HG02678 (cell line): ENCODE data around the gene SPEG.

Experiments used
- ATAC-seq: cut with Tn5 transposase; IDR thresholded peaks from one replicate; pipeline ENCODE4 v1.9.1; 2021; ENCODE audit warnings: mild to moderate bottlenecking, moderate library complexity; ENCODE audit not compliant: unreplicated experiment

Gene SPEG

DNA sequence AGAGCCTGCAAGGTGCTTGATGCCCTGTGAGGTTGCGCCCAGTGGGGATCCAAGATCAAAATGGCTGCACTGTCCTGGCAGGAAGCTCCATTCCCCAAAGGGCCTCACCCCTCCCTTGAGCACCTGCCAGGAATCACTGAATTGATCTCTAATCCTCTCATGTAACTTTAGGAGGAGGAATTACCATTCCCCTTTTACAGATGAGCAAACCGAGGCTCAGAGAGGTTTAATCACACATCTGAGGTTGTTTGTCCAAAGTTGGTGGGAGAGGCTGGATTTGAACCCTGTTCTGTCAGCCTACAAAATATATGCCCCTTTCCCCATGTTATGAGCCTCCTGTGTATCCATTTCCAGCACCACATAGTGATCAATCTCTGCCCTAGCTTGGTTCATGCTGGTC, 90.2 kb downstream of the SPEG start:
- ATAC-seq: no peak

GRCh38 chr2:219525533-219526232, 91.0 kb downstream of the SPEG start:
- no peak for ATAC-seq

DNA sequence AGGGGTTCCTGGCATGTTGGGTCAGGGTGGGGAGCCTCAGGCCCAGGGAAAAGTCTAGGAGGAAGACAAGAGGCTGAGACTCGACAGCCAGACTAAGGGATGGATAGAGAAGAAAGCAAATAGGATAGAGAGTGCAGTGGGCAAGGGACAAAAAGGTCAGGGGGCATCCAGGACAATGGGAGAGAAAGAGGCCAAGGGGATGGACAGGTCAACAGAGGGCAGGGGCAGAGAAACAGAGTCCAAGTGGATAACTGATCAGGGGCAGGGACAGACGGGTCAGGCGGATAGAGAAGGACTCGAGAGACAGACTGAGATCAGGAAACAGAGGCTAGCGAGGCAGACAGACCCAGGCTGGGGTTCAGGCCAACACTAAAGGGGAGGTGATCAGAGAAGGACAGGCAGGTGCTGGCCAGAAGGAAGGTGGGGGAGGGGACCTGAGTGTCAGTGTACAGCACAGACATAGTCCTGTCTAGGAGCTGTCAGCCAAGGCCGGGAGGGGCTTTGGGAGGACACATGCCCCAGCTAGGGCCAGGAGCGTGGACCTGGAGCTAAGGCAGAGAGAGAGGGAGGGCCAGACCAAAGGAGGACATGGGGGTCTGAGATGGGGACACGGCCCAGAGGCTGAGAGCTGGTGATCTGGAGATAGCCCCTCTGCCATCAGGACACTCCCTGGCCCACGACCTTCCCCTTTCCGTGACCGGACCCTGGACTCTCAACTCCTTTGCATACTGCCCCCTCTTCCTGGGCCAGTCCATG, 91.9 kb downstream of the SPEG start:
- ATAC-seq: no peak

DNA sequence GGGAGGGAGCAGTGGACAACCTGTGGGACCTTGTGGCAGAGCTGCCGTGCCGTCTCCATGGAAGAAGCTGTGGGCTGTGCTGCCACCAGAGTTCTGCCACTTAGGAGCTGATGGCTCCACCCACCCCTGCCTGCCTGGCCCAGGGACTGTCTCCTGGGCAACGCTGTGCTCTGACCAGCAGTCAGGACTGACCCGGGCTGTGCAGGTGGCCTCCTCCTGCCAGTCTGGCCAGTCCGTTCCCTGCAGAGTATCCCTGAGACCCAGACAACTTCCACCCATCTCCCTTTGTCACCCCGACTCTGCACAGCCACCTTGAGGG, 92.4 kb downstream of the SPEG start:
- no peak for ATAC-seq

DNA sequence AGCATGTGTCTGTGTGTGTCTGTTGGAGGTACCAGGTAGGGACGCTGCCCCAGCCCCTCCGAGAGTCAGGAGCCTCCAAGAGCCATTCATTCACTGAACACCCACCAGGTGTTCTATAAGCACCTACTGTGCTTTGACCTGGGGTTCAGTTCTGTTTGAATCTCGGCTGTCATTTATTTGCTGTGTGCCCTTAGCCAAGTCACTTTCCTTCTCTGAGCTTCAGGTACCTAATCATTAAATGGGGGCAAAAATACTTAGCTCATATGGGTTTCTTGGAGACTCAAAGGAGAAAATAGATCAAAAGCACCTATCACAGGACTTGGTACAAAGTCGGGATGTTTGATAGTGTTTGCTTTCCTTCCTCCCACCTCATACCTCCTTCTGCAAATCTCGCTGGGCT, 92.8 kb downstream of the SPEG start:
- ATAC-seq: no peak

DNA sequence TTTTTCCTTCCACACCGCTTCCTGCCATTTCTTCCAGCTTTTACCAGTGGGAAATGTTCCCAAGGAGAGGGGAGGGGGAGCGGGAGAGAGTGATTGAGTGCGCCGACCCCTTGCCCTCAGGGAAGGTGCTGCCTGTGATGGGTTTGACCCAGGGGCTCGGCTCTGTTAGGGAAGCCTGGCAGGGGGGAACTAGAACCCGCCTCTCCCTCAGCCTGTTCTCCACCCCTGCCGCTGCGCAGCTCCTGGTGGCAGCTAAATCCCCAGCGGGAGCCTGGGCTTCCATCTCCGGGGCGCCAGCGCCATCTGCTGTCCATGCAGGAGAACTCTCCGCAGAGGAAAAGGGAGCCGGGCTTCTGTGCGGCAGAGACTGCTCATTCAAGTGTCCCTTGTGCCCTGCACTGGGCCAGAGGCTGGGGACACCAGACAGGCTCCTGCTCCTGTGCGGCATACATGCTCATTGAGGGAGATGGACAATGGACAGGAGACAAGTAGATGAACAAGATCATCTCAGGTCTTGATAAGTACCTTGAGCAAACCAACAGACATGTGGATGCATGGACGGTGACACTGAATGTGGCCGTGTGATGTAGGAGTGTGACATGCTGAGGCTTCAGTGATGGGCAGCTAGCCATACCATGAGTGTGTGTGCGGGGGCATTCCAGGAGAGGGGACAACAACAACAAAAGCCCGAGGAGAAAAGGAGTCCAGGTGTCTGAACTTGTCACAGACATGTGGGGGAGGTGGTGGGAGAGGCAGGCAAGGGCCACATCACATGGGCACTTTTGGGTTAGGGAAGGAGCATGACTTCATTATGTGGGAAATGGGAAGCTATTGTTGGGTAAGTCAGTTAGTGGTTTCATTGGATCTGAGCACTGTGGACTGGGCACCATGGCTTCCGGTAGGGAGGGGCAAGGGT, 95.7 kb downstream of the SPEG start:
- ATAC-seq: peak; percentile 88

GRCh38 chr2:219531639-219532377, 97.2 kb downstream of the SPEG start:
- no peak for ATAC-seq

DNA sequence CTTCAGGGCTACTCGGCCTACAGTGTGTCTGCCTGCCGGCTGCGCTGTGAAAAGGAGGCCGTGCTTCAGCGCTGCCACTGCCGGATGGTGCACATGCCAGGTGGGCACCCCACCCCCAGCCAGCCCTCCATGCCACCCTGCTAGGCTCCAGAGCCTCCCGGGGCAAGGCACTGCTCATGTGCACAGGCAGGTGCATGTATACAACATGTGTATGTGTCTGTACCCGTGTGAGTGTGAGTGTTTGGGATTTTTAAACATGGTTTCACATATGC, 97.7 kb downstream of the SPEG start:
- no peak for ATAC-seq

- ATAC-seq: no peak
Measured at GRCh38 chr2:219533930-219534661, 99.5 kb downstream of the SPEG start.

GRCh38 chr2:219536425-219536824, 101.8 kb downstream of the SPEG start:
- ATAC-seq: no peak

DNA sequence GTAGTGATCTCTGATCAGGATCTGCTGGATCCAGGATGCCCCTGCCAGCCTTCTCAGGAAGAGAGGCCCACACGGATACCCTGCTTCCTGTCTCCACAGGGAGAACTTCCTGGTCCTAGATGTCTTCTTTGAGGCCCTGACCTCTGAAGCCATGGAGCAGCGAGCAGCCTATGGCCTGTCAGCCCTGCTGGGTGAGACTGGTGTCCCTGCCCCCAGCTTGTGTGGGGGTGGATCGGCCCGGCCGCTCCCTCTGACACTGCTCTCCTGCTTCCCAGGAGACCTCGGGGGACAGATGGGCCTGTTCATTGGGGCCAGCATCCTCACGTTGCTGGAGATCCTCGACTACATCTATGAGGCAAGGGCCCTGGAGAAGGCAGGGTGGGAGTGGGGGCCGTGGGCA, 102.3 kb downstream of the SPEG start:
- no peak for ATAC-seq

DNA sequence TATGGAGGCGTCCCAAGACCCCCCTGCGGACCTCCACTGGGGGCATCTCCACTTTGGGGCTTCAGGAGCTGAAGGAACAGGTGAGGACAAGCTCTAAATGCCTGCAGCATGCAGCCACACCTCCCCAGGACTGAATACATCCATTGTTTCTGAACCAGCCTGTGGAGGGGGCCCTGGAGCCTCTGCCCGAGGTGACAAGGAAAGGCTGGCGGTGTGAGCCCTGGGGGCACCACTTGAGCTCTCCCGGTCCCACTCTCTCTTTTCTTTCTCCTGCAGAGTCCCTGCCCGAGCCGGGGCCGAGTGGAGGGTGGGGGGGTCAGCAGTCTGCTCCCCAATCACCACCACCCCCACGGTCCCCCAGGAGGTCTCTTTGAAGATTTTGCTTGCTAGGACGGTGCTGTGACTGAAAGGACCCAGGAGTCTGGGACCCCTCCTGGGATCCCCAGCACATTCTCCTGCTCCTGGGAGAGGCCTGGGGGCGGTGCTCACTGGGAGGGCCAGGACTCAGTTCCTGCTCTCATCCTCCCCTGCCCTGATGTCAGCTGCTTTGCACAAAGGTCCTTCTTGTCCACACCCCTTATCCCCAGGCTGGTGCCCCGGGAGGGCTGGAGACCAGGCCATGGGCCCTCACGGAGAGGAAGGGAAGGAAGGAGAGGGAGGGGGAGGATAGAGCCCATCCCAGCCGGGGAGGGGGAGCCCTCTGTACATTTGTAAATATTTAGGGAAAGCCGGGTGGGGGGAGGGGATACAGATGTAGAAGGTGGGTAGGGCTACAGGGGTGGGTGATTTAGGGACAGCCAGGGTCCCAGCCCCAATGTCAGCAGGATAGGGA, 103.2 kb downstream of the SPEG start:
- ATAC-seq: no peak

DNA sequence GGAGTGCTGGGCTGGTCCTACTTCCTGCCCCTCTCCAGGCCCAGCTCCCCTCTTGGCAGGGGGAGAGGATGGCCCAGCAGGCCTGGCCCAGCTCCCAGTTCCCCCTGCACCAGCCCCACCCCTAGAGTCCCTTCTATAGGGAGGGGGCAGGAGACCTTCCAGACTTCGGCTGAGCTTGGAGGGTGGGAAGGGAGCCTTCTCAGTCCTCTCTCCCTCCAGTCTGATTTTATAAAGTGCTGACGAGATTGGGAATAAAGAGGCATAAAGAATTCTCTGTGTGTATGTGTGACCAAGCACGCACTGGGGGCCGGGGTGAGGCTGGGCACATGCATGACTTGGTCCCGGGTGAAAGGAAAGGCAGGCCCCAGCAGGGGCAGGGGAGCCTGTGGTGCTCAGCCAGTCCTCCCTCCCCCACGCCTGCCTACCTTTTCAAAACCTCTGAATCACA, 103.9 kb downstream of the SPEG start:
- no peak for ATAC-seq

GRCh38 chr2:219538956-219539788, 104.5 kb downstream of the SPEG start:
- ATAC-seq: no peak

DNA sequence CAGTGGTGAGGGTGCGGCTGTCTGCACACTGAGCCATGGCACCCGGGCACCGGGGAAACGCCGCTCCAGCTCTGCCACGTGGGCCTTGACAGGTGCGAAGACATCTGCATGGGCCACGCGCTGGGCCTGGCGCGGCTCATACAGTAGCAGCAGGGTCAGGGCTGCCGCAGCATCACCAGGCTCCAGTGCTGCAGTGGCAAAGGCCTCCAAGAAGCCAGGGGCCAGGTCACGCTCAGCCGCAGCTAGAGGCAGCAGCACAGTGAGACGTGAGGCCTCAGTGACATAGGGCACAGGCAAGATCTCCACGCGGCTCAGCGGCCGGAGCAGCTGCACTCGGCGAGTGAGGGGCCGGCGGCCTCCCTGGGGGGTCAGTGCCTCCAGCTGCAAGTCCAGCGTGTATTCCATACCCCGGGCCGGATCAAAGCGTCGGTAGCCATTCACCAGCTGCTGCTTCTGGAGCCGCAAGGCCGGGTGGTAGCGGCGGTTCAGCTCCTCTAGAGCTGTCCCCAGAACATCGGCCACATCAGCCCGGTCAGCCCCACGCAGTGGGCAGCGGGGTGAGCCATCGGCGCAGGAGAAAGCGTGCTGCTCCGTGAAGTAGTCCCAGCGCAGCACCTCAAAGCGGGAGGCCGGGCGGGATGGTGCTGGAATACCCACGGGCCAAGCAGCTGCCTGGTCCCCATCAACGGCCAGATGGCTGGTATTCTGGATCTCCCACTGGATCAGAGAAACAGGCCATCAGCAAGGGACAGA, 105.5 kb downstream of the SPEG start:
- no peak for ATAC-seq

DNA sequence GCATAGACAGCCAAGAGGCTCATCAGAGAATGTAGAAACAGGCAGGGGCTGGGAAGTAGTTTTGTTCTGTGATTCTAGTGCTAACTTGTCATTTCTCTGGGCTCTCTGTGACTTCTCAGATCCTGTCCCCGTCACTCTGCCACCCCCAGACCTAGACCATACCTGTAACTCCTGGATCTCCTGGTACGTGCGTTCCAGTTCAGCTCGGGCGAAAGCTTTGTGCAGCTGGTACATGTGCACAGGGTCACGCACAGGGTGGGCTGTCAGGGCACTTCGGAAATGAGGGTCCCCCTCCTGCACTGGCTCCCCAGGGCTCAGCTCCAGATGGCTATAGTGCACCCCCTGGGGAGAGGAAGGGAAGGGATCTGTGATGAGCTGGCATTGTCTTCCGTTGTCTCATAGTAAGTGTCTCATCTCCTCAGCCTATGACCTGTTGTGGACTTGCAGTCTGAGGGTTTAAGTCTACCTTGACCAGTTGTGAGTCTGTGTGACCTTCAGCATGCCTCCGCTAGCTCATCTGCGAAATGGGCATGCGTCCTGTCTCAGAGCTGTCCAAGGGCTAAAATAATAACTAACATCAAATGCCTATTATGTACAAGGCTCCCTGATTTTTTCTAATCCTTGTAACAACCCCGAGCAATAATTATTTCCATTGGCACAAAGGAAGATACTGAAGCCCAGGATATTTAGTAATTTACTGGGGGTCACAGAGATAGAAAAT, 106.3 kb downstream of the SPEG start:
- no peak for ATAC-seq

- ATAC-seq: peak; percentile 46
Measured at GRCh38 chr2:219541611-219542180, 107.1 kb downstream of the SPEG start.
